H4 (cell line): ENCODE data around the gene CCDC137. TPM values are rescaled to one million over a fixed set of nuclear protein-coding genes. Genes with fewer than 3 reads are reported as not detected.
A peak's percentile ranks its signal among the peaks of the same experiment; 100 is the strongest.

ENCODE experiments used
- DNase-seq: peaks from one replicate; pipeline ENCODE4 v3.0.0-alpha.2; 2015; ENCODE audit warnings: low spot score
- total RNA-seq: library from RNA; depleted of rRNA; stranded (reverse); fragments of >200 nt; shearing (Covaris generic); gene quantifications from 2 replicates; pipeline ENCODE4 v1.2.3, GENCODE V29; 2014

The CCDC137 gene
- total RNA-seq, 1 experiment from 2014 or later = 10.7 TPM

DNA sequence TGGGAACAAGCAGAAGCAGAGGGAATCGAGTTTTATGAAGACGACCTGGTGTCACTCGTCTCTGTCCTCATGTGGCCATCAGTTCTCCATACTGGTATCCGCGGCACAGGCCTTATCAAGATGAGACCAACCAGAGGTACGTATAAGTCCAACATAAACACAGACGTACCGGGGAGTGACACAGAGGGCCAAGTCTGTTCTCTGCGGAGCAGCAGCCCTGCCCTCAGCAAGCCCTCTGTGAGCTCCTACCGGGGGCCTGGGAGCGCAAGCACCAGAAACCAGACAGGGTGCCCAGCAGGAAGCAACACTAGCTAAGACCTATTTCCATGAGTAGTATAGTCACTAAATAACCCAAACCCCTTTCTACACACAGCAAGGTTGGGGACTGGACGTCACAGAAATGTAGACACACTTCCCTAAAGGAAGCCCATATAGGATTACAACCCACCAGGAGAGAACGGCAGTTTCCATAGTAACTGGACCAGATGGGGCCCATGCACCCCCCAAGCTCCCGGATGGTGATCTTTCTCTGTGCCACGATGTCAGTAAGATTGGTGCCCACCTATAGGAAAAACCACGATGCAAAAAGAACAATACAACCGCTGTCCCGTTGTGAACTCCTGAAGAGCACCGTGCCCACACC, 16.1 kb downstream of the CCDC137 start:
- DNase-seq = no peak

DNA sequence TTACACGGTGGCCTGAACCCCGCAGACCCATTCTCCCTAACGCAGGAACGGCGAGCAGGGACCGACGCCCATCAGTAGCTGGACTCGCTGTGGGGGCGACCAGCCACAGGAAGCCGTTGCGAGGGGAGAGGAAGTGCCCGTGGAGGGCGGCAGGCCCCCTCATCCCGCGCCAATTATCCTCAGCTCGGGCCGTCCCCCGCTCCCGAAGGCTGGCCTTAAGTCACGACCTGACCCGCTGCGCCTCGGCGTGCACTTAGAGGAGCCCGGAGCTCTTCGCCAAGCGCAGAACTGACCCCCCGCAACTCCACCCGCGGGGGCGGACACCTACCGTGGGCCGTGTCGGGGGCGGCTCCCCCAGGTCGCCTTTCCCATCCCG, 16.7 kb downstream of the CCDC137 start:
- DNase-seq = no peak

DNA sequence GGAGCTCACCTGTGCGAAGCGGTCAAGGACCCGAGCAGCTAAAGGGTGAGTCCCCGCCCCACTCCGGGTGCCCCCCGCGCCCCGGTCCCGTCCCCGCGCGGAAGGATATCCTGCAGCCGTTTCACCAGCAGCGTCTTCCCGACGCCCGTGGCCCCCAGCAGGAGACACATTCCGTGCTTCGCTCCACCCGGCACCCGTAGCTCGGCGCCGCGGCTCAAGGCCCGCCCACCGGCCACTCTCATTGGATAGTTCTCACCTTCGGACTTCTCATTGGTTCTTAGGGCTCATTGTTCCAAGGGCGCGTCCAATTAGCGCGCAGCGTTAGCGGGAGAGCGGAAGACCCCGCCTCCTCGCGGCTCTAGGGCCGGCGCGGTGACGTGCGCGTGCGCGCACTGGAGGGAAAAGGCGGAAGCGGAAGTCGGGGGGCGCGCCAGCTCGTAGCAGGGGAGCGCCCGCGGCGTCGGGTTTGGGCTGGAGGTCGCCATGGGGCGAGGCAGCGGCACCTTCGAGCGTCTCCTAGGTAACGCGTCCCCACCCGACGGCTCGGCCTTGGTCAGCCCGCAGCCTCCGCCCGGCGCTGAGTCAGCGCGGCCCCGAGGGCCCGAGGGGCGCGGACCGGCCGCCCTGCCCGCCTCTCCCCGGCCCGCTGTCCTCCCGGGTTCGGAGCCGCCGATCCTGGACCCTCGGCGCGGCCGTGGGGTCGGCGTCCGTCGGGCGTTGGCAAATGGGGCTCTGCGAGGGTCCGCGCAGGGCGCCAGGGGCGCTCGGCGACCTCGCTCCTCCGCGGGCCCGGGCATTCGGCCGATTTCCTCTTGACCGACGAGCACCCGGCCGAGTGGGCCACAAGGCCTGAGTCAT, 17.3 kb downstream of the CCDC137 start, which contains the start of the genes ARL16 and HGS:
ARL16 (minus strand) TSS at position 214 of the 858 bp plus-strand sequence; CDS start at position 170, 44 bp downstream.
HGS (plus strand) TSS at position 428 of the 858 bp plus-strand sequence; CDS start at position 484, 56 bp downstream.
- DNase-seq = peak; percentile 98

DNA sequence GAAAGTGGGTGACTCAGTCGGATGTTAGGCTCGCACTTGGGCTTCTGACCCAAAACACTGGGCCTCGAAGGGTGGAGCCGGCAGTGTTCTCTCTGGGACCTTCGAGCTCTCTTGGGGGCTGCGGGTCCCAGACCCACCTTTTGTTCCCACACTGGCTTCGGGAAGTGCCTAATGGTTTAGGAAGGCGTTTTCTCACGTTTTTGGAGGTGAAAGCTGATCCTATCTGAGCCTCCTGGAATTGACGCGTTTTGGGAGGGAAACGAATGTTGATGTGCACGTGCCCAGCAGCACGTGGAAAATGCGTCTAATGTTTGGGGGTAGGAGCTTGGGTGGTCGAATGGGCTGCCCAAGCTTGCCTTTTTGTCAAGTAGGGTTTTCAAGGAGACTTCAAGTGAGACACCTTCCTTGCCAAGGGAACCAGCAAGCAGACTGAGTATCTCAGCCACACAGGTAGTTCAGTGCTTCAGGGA, 17.9 kb downstream of the CCDC137 start:
- DNase-seq = no peak

DNA sequence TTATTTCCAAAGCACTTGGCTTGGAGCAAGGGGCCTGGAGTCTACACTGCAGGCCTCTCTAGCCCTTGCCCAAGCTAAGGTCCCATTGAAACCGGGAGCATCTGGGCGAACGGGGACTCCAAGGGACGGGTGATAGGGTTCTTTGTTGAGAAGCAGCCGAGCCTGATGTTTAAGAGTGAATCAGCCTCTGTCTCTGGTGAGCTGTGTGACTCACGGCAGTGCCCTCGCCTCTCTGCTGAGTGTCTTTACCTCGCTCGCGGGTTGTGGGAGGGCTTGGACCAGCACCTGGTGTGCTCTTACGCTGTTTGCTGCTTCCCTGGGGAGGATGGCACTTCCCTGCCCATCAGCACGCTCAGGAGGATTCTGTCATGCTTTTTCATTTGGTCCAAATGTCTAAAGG, 18.6 kb downstream of the CCDC137 start:
- DNase-seq = no peak

DNA sequence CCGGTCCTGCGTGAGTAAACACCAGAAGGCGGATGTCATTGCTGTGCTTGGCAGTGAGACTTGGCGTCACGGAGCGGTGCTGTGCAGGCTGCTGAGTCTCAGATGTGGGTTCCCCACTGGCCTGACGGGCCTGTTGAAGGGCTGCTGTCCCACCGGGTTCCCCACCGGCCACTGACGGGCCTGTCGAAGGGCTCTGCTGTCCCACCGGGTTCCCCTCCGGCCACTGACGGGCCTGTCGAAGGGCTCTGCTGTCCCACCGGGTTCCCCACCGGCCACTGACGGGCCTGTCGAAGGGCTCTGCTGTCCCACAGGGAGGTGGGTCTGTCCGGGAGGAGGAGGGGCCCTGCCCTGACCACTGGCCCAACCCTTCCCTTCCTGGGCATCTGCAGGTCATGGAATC, 20.1 kb downstream of the CCDC137 start:
- DNase-seq = no peak

DNA sequence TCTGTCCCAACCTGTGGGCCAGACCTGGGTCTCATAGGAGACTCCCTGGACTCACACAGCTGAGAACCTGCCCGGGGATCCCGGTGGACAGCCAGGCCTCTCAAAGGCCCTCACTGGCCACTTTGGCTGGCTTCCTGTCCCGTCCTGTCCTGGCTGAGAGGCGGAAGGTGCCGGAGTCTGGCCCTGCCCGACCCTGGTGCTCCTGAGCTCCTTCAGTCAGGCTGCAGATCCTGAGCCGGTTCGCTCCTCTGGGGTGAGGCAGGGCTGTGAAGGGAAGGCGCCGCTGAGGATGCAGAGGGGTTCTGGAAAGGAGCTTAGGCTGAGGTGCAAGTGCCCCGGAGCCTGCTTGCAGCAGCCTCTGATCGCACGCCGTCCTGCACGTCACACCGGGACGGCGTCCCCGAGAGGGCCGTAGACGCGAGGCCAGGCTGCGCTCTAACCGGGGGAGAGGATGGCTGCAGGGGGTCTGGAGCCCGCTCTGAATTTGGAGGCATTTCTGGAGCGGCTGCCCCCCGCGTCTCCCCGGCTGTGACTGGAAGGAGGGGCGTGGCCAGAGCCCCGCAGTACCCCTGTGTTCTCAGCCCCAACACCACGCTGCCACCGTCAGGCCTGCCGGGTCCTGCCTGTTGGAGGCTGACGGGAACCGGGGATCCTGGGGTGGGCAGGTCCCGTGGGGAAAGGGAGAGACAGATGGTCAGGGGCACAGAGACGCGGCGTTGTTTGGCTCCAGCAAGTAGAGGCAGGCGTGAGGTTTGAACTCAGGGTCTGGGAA, 21.4 kb downstream of the CCDC137 start:
- no peak for DNase-seq

DNA sequence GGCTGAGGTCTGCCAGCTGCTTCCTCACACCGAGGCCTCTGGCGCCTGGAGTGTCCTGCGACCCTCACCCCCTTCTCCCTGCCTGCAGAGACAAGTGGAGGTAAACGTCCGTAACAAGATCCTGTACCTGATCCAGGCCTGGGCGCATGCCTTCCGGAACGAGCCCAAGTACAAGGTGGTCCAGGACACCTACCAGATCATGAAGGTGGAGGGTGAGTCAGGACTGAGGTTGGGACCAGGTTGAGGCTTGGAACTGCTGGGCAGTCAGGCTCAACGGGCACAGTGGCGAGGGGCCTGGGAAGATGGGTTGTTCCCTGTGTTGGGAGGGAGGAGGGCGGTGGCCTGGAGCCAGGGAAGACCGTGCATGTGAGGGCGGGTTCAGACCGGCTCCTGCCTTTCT, 22.1 kb downstream of the CCDC137 start:
- DNase-seq = no peak

DNA sequence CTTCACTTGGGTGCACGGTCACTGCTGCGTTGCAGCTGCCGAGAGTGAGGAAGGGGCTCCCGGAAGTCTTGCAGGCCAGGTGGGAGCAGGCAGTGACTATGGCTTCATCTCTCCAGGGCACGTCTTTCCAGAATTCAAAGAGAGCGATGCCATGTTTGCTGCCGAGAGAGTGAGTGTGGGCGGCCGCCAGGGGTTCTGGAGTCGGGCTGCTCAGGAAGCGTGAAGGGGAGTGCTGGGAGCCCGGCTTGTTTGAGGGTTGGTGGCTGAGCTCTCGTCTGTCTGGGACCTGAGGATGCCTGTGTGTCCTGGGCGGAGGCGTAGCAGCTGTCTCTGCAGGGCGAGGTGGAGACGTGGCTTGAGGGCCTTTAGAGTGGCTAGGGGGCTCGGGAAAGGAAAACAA, 23.5 kb downstream of the CCDC137 start:
- no peak for DNase-seq

DNA sequence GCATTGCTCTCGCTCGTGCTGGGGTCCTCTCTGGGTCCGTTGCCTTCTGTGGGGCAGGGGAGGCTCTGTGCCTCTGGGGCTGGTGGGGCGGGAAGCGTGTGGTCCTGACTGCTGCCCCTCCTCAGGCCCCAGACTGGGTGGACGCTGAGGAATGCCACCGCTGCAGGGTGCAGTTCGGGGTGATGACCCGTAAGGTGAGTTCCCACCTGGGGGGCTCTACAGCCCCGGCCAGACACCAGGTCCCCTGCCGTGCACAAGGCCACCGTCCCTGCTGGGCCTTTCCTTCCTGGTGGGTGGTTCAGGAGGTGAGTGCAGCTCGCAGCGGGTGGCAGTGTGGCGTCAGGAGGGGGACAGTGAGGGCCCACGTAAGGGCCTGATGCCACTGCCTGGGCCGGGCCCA, 24.0 kb downstream of the CCDC137 start:
- no peak for DNase-seq

DNA sequence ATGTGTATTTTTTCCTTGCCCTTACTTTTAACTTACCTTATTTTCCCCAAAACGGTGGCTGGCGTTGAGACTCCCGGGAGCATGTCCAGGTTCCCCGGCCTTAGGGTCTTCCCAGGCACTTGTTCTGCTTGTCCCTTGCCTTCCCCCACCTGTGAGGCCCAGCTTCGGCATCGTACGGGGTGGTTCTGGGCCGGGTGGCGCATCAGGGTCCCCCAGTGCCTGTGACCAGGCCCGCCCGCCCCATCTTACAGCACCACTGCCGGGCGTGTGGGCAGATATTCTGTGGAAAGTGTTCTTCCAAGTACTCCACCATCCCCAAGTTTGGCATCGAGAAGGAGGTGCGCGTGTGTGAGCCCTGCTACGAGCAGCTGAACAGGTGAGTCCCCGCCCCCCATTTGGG, 24.7 kb downstream of the CCDC137 start:
- no peak for DNase-seq

DNA sequence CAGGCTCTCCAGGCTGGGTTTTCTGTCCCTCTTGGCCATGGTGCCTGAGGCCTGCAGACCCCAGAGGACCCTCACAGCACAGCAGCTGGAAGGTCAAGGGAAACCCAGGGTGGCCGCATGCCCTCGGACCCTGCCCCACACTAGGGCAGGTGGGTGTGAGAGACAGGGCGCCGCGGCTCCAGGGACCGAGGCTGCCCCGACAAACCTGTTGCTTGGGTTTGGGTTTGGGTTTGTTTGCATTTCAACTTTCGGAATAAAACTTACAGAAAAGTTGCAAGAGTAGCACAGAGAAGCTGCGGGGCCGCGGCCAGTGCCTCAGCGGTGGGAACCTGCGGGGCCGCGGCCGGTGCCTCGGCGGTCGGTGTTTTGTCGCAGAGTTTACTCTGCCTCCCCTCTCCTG, 25.1 kb downstream of the CCDC137 start:
- DNase-seq = no peak

DNA sequence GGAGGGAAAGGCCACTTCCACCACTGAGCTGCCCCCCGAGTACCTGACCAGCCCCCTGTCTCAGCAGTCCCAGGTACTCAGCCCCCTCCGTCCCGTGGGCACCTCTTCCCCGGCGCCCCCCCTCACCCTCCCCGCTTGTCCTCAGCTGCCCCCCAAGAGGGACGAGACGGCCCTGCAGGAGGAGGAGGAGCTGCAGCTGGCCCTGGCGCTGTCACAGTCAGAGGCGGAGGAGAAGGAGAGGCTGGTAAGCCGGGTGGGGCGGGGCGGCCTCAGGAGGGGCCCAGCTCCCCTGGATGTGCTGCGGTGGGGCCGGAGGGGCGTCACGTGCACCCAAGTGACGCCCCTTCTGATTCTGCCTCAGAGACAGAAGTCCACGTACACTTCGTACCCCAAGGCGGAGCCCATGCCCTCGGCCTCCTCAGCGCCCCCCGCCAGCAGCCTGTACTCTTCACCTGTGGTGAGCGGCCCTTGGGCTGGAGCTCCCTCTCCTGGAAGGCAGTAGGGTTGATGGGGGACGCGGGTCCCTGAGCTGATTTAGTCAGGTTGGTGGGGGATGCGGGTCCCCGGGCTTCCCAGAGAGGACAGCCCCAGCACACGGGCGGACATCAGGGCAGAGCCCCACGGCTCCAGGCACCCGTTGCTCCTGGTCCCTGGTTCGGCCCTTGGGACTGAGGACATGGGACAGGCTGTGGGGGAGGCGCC, 27.1 kb downstream of the CCDC137 start:
- no peak for DNase-seq

DNA sequence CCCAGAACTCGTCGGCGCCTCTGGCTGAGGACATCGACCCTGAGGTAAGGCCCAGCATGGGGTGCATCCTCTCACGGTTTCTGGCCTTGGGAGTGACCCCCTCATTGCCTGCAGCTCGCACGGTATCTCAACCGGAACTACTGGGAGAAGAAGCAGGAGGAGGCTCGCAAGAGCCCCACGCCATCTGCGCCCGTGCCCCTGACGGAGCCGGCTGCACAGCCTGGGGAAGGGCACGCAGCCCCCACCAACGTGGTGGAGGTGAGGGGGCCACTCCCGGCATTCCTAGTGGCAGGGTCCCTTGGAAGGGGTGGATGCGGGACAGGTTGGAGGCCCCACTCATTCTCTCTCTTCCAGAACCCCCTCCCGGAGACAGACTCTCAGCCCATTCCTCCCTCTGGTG, 28.3 kb downstream of the CCDC137 start:
- no peak for DNase-seq

DNA sequence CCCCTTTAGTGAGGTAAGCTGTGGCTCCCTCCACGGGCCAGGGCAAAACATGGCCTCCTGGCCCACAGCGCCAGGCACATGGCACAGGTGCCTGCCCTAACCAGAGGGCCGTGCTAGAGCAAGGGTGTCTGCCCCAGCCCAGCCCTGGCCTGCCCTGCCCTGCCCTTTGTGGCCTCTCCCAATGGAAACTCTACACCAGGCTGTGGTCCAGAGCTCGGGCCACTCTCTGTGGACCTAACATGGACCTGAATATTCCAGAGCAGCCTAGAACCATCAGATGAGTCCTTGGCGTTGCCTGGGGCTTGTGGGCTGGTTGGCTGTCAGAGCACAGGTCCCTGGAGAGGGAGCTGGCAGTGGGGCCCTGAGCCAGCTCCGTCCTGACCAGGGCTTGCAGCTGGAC, 28.7 kb downstream of the CCDC137 start:
- no peak for DNase-seq

DNA sequence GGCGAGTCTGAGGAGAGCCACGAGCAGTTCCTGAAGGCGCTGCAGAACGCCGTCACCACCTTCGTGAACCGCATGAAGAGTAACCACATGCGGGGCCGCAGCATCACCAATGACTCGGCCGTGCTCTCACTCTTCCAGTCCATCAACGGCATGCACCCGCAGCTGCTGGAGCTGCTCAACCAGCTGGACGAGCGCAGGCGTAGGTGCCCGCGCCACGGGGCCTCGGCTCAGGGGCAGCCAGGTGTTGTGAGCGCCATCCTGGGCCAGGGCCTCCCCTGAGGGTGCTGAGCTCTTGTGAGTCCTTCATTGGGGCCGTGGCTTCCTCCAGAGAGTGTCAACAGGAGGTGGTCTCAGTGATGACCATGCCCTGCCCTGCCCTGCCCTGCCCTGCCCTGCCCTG, 29.3 kb downstream of the CCDC137 start:
- DNase-seq = no peak

DNA sequence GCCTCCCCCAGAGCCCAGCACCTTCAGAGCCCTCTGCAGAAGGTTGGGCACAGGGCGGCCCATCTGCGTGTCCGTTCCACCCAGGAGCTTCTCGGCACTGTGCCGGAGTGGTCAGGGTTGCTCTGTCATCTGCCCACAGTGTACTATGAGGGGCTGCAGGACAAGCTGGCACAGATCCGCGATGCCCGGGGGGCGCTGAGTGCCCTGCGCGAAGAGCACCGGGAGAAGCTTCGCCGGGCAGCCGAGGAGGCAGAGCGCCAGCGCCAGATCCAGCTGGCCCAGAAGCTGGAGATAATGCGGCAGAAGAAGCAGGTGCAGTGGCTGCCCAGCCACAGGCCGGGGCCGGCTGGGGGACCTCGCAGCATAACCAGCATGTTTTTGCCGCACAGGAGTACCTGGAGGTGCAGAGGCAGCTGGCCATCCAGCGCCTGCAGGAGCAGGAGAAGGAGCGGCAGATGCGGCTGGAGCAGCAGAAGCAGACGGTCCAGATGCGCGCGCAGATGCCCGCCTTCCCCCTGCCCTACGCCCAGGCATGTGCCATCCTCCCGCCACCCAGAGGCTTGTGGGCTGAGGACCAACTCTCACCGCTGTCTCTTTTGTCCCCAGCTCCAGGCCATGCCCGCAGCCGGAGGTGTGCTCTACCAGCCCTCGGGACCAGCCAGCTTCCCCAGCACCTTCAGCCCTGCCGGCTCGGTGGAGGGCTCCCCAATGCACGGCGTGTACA, 29.8 kb downstream of the CCDC137 start:
- DNase-seq = no peak

DNA sequence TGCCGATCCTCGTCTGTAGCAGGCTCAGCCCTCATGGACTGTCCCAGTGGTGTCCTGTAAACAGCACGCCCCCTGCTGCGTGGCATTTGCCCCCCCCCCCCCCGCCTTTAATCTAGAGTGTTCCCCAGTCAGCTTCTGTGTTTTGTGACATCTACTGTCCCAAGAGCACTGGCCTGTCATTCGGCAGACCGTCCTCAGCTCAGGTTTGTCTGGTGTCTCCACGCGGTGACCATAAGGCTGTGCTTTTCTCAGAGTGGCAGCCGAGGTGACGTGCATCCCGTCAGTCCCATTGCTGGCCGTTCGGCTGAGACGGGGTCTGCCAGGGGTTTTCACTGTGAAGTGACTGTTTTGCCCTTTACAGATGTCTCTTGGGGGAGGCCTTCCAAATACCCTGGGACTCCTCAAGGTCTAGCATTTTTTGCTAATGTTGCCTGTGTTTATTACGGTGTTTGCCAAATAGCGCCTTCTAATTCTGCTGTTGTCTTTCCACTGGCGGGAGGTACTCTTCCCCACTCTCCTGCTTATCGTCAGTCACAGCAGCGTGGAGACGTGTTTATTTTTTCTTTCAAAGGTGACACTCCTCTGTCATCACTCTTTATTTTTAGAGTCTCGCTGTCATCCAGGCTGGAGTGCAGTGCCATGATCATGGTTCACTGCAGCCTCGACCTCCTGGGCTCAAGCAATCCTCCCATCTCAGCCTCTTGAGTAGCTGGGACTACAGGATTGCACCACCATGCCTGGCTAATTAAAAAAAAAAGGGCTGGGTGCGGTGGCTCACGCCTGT, 30.9 kb downstream of the CCDC137 start:
- no peak for DNase-seq

DNA sequence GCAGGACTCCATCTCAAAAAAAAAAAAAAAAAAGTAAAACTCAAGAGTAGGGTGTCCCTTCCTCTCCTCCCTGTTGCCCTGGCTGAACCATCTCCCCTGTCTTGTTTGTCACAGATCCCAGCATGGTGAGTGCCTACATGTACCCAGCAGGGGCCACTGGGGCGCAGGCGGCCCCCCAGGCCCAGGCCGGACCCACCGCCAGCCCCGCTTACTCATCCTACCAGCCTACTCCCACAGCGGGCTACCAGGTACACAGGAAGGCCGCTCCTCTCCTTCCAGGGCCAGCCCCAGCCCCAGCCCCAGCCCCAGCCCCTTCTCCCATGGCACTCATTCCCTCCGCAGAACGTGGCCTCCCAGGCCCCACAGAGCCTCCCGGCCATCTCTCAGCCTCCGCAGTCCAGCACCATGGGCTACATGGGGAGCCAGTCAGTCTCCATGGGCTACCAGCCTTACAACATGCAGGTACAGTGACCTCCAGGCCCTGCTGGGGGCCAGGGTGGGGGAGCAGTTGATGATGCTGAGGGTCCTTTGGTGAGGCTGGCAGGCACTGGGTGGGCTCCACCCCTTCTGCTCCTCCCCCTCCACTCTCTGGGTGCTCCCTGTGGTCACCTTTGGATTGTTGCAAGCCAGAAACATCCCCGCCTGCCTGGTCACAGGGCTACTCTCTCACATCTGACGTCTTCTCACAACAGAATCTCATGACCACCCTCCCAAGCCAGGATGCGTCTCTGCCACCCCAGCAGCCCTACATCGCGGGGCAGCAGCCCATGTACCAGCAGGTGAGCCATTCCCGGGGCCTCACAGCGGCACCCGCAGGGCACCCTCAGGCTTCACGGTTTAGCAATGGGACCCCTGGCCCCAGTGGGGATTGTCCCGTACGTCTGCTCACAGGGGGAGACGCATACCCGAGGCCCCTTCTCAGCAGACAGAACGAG, 34.1 kb downstream of the CCDC137 start:
- no peak for DNase-seq
